ENCODE data around the gene RBMS3.

Gene RBMS3

DNA sequence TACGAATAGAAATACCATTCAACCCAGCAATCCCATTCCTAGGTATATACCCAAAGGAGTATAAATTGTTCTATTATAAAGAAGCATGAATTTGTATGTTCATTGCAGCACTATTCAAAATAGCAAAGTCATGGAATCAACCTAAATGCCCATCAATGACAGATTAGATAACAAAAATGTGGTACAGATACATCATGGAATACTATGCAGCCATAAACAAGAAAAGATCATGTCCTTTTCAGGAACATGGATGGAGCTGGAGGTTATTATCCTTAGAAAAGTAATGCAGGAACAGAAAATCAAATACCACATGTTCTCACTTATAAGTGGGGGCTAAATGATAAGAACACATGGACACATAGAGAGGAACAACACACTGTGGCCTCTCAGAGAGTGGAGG, 571.9 kb downstream of the RBMS3 start:
- DNase-seq (ENCODE audit: low read depth in 1 of 2, low spot score in 1 of 2), result no peak

DNA sequence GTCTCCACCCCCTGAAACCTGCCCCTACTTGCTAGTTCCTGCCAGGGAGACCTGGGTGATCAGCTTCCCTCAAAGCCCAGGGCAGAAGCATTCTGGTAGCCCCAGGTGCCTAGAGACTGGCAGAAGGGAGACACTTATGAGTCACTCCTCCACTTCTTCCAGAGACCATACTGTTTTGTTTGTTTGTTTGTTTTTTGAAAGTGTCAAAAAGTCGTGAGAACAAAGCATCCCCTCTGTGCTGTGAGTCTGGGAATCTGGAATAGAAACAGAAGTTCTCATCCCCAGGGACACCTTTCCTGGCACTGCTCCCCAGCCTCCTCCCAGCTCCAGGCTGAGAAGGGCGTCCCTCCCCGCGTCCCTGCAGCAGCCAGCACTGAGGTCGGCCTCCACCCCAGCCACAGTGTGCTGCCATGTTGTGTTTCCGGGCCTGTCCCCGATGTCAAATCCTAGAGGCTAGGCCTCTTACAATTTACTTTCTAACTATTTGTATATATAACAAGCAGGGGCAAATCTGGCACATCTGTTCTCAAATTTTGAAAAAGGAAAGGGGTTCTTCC, 573.0 kb downstream of the RBMS3 start:
- DNase-seq (ENCODE audit: low read depth in 1 of 2, low spot score in 1 of 2), result no peak

DNA sequence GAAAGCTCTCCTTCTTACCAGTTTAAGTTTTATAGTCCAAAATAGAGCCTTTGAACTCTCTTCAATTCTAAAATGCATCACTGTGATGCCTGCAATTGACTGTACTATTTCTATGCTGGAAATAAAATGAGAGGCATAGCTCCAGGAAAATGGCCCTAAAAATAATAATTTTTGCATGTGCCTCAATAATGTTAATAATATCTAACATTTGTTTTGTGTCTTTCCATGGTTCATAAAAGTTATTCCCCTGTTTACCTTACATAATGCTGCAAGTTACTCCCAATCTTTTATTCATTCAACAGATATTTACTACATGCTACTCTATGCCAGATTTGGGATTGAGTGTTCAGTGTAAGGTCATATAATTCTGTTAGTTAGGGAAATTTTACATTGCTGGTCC, 574.0 kb downstream of the RBMS3 start:
- DNase-seq (ENCODE audit: low read depth in 1 of 2, low spot score in 1 of 2), result no peak

DNA sequence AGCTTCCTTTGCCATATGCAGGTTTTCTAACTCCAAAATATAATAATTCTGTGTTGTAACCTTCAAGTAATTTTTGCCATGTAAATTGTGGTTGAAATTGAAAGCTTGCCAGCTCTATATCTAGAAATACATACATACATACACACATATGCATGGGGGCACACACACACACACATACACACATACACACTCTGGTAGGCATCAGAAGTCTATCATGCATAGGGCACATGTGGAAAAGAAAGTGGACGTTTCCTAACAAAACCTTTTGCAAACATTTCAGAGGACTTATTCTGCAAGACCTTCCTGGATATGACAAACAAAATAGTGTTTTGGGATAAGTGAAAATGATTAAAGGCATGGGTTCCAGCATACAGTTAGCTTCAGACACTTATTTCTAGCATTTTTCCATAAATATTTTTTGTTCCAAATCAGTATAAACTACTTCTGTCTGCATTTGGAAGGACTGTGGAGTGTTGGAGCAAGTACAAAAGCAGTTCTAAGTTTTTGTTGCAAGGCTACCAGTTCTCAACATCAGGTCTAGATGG, 578.9 kb downstream of the RBMS3 start:
- DNase-seq (ENCODE audit: low read depth in 1 of 2, low spot score in 1 of 2), result no peak

DNA sequence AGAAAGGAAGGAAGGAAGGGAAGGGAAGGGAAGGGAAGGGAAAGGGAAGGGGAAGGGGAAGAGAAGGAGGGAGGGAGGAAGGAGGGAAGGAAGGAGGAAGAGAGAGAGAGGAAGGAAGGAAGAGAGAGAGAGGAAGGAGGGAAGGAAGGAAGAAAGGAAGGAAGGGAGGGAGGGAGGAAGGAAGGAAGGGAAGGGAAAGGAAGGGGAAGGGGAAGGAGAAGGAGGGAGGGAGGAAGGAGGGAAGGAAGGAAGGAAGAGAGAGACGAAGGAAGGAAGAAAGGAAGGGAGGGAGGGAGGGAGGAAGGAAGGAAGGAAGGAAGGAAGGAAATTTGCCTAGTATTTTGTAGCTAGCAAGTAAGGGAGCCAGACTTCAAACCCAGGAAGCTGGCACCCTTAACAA, 583.9 kb downstream of the RBMS3 start:
- DNase-seq (ENCODE audit: low read depth in 1 of 2, low spot score in 1 of 2), result no peak

DNA sequence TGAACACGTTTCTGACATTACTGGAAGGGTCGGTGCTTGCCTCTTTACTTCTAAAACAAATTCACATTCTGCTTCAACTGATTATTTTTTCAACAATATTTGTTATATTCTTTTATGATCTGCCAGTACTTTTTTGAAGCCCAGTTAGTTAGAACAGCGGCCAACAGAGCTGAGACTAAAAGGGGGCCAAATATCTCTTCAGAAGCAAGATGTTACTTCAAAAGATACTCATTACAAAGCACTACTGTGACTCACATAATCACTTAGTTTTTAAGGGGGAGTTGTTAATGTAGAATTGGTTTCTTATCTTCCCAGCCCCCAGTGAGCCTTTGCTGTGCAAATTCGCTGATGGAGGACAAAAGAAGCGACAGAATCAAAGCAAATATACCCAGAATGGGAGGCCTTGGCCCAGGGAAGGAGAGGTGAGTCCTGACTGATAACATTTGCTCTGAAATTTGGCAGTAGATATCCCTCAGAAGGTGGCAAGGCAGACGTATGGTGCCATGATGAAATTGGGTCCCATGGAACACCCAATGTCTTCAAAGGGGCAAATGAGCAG, 587.8 kb downstream of the RBMS3 start:
- no peak for DNase-seq (ENCODE audit: low read depth in 1 of 2, low spot score in 1 of 2)

DNA sequence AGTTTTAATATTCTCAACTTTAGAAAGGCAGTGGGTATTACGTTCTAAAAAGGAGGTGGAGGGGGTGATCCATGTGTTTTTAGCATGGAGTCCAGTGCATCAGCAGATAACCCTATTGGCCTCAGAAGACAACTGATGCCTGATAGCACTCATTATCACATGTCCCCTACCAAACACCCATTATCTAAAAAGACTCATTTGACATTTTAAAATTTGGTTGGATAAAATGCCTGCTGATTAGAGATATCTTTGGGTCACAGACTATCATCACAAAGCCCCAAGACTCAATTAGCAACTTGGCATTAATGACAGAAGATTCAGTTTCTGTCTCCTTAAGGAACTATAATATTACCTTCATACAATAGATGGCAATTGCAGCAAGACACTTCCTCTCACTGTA, 589.3 kb downstream of the RBMS3 start:
- DNase-seq (ENCODE audit: low read depth in 1 of 2, low spot score in 1 of 2), result no peak

DNA sequence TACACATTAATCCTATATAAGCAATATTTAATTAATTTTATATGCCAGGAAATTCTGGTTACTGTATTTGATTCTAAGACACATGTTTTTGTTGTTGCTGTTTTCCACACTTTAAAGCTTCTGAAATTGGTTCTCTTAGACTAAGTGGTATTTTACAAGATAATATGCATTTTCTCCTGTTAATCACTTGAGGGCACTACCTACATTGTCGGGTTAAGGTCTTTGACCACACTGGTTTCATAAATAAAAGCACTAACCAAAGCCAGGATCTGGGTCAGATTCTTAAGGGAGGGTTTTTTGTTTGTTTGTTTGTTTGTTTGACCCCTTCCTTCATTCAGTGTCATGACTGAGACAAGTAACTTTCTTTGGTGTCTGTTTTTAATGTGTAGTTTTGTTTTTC, 590.2 kb downstream of the RBMS3 start:
- no peak for DNase-seq (ENCODE audit: low read depth in 1 of 2, low spot score in 1 of 2)

DNA sequence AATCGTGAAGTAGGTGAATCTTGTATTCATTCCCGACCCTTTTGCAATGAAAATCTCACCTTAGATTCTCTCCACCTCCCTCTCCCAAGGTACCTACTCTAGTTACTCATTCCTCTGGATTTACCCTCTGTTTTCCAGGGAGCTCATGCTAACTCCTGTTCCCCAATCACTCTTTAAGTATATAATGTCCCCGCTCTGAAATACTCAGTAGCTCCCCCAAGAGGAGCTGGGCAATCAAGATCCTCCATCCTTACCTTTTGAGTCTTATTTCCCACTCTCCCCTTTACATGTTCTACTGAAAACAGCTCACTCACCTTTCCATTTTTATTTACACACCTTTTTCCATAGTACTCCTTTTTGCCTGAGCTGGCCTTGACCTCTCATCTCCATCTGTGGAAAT, 599.9 kb downstream of the RBMS3 start:
- DNase-seq (ENCODE audit: low read depth in 1 of 2, low spot score in 1 of 2), result no peak

DNA sequence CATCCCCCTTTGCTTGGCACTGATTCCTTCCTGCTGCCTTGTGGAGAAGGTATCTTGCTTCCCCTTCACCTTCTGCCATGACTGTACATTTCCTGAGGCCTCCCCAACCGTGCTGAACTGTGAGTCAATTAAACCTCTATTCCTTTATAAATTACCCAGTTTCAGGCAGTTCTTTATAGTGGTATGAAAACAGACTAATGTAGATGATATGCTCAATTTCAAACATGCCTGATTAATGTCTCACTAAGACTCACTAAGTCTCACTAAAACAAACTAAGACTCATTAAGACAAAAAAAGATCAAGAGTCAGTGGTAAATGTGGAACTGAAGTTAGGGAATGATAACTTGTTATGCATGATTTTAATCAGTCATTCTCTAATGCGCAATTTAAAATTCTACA, 606.6 kb downstream of the RBMS3 start:
- no peak for DNase-seq (ENCODE audit: low read depth in 1 of 2, low spot score in 1 of 2)

DNA sequence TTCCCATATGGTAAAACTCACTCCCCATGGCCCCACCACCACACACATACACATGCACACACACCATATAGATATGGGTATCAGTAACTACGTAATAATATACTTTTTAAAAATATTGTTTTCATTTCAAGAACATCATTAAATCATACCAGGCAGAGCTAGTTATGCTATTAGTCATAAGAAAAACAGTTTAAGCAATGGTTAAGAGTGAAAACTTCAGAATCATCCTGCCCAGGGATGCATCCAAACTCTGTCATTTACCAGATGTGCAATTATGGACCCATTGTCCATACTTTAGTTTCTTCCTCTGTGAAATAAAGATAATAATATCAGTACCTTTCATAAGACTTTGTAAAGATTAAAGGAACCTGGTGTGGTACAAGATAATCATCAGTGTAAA, 608.3 kb downstream of the RBMS3 start:
- no peak for DNase-seq (ENCODE audit: low read depth in 1 of 2, low spot score in 1 of 2)

DNA sequence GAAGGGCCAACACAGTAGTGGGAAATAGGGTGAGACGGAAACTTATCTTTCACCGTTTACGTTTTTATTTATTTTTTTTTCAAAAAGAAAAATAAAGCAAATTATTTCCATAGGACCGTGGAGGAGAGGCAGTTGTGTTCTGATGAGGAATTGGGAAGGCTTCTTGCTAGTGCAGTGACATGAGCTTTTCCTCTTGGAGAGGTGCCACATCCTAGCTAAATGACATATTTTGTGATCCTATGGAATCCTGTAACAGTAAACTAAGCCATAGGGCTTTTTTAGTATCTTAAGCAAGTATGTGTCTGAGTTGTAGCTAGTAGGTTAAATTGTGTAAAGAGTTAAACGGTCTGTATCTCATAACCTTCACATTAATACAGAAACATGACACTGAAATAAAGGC, 609.9 kb downstream of the RBMS3 start:
- no peak for DNase-seq (ENCODE audit: low read depth in 1 of 2, low spot score in 1 of 2)

DNA sequence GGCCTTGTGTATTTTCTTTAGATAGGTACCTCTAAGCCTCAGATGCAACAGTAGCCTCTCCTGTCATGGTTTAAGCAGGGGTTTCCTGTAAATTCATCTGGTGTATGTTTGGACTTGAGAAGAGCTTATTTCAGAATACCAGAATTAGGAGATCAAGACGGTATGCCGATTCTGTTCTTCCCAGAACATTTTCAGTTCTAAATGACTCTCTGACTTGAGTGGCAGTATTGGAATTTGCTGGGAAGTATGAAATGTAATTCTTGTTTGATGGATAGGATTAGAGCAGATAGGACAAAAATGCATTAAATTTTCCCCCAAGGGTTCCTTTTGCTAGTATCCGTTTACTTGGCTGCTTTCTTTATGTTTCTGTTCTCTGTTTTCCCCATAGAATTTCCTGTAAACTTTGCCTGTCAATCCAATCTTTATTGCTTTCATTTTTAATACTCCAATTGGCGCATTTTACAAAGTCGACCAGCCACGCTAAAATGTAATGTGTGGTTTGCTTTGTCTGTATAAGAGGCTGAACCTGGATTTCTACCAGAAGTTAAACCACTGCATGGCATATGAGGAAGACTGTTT, 612.2 kb downstream of the RBMS3 start:
- no peak for DNase-seq (ENCODE audit: low read depth in 1 of 2, low spot score in 1 of 2)

DNA sequence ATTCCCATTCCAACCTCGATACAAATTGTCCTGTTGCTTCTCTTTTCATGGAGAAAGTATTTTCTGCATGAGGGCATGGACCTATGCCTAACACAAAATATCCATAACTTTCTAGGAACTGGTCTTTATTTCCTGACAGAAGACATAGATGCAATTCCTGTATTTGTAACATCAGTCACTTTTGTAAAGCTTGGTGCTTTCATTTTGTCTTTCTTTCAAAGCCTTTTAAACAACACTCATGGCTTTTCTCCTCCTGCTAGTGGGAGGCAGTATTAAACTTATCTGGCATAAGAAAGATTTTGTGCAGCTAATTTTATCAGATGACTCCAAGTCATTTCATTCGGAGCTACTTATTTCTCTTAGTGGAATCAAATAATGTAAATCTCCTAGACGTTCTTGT, 616.0 kb downstream of the RBMS3 start:
- no peak for DNase-seq (ENCODE audit: low read depth in 1 of 2, low spot score in 1 of 2)

DNA sequence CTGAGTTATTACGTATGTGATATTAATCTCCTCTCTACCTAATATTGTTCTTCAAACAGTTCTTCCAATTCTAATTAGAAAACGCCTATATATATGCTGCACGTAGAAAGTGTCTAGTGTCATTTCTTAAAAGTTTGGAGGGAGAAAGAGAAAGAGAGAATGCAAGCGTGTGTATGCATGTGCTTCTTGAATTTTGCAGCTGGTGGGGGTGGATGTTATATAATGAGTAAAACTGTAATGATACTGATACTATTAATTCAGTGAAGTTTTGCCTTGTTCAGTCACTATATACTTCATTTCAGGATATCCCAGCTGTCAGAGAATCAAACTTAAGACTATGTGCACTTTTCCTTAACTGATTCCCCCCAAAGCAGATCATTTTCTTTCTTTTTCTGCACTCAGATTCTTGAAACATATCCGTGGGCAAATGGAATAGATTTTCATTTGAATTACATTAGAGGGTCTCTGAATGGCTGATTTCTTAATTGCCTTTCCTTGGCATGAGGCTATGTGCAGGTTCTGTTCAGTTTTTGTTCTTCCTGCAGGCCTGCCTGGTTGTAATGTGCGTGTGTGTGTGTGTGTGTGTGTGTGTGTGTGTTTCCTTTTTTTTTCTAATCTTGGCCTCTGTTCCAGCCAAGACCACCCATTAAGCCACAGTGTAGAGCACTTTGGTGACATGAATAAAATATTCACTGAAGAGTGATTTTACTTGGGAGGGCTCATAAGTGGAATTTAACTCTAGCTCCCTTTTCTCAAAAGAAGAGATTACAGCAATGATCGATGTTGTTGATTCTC, 617.5 kb downstream of the RBMS3 start:
- no peak for DNase-seq (ENCODE audit: low read depth in 1 of 2, low spot score in 1 of 2)

DNA sequence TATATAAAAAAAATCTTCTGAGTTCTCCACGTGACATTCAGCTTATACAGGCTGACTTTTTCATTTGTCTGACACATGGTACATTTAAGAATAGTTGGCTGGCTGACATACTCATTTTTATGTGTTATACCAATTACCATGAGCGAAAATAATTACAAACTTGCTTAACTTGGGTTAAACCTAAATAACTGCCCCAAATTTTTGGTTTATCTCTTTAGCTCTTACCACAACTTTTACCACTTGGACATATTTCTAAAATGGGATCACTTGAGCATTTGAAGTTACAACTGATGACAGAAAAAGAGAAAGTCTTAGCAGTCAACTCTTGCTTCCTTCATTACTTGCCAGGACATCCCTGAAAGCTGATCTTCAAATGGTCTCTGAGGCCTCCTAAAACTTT, 618.1 kb downstream of the RBMS3 start:
- DNase-seq (ENCODE audit: low read depth in 1 of 2, low spot score in 1 of 2), result no peak

DNA sequence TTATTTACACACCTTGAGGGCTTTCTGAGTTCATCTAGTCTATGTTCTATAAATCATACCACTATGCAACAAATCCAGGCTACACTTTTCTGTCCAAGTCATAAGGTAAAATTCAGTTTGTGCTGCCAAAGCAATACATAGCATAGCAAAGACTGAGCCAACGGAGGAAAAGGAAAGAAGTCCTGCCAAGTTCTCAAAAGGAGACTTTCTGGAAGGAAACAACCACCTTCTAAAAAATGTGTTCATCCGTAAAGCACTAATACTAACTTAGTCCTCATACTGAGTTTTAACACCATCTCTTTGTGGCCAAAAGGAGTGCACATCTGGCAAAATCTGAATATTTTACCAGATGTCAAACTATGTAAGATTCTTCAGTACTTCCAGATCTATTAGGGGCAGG, 620.2 kb downstream of the RBMS3 start:
- DNase-seq (ENCODE audit: low read depth in 1 of 2, low spot score in 1 of 2), result no peak

DNA sequence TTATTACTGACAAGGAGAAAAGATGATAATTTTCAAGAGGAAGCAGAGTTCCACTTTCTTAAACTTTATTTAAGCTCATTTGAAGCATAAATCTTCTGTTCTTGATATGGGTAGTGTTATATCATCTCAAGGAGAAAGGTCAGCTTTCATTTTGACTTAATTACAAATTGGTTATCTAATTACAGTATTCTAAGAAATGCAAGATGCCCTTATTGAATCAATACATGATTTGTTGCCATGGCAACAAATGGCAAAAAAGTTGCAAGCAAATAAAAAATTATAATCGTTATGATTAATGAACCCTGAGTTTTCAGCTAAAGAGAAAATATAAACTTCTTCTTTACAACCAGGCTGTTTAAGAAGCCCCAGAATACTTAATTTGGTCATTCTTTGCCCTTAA, 622.7 kb downstream of the RBMS3 start:
- DNase-seq (ENCODE audit: low read depth in 1 of 2, low spot score in 1 of 2), result no peak

DNA sequence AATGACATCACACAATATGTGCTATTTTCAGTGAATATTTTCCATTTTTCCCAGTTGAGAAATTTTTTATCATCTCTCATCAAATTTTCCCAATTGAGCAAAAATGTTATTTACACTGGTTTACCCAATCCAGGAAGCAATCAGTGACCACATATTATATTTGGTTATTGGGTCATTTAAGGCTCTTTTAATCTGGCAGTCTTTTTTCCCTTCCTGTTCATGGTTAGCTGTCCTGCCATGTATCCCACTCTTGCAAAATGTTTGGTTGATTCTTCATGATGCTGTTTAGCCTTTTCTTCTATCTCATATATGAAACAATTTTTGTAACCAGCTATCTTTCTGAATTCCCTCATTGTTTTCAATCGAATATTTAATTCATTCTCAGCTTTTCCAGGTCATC, 626.0 kb downstream of the RBMS3 start:
- DNase-seq (ENCODE audit: low read depth in 1 of 2, low spot score in 1 of 2), result no peak

DNA sequence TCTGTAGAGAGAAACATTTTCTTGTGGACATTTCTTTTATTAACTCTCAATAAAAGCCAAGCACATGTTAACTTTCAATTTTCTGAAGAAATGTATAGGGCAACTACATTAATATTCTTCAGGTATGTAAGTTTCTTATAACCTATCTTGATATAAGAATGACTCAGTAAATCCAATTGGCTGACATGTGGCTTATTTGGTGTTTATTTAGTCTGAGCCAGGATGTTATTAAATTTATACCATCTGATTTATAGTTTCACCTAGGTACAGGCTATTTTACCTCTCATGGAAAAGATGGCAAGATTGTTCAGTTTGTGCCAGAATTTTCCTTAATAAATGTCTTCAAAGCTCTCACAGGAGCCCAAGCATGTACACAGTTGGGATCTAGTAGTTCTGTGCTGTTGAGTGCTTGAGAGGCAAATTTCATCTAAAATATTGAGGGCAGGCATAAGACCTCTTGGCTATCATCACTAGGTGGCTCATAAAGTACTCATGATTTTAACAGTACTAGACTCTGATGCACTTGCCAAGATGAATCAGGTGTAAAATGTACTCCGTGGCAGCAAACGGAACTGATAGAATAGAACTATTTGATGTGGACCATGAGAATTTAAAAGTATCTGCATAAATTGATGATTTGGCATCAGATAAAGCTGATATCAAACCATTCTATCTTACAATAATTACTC, 631.9 kb downstream of the RBMS3 start:
- no peak for DNase-seq (ENCODE audit: low read depth in 1 of 2, low spot score in 1 of 2)

DNA sequence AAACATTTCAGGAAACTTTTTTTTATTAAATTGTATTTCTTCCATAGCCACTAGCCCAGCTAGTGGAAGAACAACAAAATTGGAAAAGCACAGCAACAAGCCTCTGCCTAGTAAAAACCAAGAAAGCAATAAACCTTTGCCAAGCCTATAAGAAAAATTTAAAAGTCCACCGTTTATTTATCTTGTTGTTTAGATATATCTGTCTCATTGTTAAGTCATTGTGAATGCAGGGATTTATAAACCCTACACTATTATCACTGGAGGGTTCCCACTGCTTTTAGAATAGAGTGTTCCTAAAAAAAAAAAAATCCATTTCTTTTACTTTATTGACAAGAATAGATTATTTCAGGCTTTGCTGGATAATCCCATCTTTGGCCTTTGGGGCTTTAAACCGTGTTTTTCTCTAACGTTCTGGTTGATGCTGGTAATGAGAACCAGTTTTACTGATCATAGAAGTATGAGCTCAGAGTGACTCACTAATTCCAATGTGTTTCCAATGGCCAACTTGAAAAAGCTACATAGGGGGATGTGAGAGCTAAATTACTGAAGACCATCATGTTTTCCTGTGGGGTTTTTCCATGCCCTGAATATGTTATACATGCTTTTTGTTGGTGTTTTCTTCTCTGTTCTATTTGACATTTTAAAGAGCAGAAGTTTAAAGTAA, 634.1 kb downstream of the RBMS3 start:
- DNase-seq (ENCODE audit: low read depth in 1 of 2, low spot score in 1 of 2), result no peak

Measured in activated T-helper 1 cell treated with anti-CD3 and anti-CD28 coated beads, Interleukin-2, amount 50 U/mL, for 16 hours (primary cell).